Lung microvascular endothelial cell (primary cell): ENCODE data around the gene MARCO. TPM values are rescaled to one million over a fixed set of nuclear protein-coding genes. Genes with fewer than 3 reads are reported as not detected.
"Not testable (repeated sequence)": the region's sequence is repeated elsewhere in the genome, so short reads cannot be mapped to it uniquely, and the experiment has no call there.

Experiments used
- DNase-seq, 2 donors: peaks; one replicate each; pipeline versions ENCODE4 v3.0.0 to v3.0.0-alpha.2; 2010; ENCODE audit warnings: low read depth in 2 of 2
- total RNA-seq: library from RNA; depleted of rRNA; stranded (reverse); fragments of >200 nt; gene quantifications from 2 replicates; pipeline ENCODE4 v1.2.1, GENCODE V29; 2014

MARCO gene
- total RNA-seq, 1 donor from 2014 or later: not detected

DNA sequence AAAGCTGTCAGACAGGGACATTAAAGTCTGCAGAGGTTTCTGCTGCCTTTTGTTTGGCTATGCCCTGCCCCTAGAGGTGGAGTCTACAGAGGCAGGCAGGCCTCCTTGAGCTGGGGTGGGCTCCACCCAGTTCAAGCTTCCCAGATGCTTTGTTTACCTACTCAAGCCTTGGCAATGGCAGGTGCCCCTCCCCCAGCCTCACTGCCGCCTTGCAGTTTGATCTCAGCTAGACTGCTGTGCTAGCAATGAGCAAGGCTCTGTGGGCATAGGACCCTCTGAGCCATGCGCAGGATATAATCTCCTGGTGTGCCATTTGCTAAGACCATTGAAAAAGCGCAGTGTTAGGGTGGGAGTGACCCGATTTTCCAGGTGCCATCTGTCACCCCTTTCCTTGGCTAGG lies 61.9 kb downstream of the MARCO start:
- DNase-seq: not testable (repeated sequence)

DNA sequence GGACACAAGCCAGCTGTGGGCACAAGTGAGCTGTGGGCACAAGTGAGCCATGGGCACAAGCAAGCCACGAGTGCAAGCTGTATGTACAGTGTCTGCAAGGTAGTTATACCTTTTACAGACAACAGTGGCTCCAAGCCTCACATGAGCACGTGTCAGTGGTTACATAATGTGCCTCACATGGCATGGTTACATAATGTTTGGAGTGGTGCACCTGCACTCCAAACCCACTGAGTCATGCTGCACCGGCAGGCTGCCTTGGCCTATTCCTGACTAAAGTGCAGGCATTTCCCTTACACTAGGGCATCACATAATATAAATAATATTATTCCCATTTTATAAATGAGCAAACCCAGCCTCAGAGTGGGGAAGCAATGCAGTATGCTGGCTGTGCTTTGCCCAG lies 62.6 kb downstream of the MARCO start:
- DNase-seq: no peak

DNA sequence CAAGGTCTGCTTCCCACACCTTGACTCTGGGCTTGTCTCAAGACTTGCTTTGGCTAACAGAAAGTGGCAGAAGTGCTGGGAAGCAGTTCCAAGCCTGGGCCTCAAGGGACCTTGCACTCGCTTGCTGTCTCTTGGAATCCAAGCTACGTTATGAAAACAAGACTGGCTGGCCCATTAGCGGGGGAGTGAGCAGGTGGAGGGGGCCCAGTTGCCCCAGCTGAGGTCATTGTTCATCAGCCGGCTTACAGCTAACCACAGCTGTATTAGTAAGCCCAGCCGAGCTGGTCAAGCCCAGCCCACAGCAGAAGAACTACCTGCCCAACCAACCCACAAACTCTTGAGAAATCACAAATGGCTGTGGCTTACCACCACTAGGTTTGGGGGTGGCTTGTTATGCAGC lies 63.1 kb downstream of the MARCO start:
- no peak for DNase-seq

- no peak for DNase-seq
These were observed 63.6 kb downstream of the MARCO start for GRCh38 chr2:119005555-119005954.

DNA sequence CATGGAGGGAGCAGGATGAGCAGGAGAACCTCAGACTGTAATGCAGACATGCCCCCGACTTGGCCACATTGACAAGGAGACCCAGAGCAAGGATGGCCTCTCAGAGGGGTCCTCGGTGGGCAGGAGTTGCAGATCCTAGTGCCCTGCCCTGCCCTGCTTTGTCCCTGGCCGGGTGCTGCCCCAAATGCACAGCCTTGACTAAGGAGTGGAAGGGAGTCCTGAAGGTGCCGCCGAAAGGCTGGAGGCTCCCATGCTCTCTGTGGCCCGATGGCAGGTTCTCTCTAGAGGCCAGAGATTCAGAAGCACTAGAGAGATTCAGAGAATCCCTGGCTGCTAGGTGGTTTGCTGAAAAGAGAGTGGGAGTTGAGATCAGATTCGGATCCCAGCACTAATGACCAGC lies 64.4 kb downstream of the MARCO start:
- DNase-seq: no peak

DNA sequence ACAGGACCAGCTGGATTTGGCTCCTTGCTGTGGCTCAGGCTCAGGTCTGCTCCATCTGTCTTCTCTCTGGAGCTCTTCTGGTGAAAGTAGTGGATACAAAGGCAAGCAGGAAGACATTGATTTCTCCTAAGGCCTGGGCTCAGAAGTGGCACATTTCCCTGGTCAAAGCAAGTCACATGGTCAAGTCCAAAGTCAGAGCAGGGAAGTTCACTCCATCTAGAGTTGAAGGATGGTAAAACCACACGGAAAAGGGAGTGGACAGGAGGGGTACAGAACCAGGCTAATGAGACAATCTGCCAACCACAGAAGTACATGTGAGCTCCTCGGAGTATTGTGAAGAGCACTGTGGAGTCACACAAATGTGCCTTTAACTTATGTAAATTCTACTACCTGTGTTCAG lies 66.1 kb downstream of the MARCO start:
- no peak for DNase-seq

- DNase-seq: no peak
These were observed 67.1 kb downstream of the MARCO start for GRCh38 chr2:119009110-119009509.

DNA sequence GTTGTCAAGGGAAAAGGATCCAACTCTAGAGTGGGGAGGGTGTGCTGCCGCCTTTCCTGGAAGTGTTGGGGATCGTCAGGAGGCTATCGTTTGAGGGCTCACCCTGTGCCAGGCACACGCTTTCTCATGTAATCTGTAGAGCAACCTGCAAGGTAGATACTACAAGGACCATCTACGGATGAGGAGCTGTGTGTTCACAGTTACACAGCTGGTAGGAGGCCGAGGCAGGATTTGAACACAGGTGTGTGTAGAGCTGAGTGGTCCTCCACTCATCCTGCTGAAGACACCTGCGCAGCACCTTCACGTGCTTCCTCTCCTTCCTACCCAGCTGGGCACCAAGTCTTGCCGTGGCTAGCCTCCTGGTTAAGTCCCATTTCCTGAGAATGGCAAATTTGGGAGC lies 68.3 kb downstream of the MARCO start:
- no peak for DNase-seq

GRCh38 chr2:119011162-119011909 lies 69.3 kb downstream of the MARCO start:
- DNase-seq: peak; percentile 49 to 61

GRCh38 chr2:119011910-119012209 lies 69.9 kb downstream of the MARCO start:
- DNase-seq: no peak

- DNase-seq: no peak
These were observed 70.6 kb downstream of the MARCO start for GRCh38 chr2:119012345-119013301.

GRCh38 chr2:119013671-119014070 lies 71.7 kb downstream of the MARCO start:
- no peak for DNase-seq

DNA sequence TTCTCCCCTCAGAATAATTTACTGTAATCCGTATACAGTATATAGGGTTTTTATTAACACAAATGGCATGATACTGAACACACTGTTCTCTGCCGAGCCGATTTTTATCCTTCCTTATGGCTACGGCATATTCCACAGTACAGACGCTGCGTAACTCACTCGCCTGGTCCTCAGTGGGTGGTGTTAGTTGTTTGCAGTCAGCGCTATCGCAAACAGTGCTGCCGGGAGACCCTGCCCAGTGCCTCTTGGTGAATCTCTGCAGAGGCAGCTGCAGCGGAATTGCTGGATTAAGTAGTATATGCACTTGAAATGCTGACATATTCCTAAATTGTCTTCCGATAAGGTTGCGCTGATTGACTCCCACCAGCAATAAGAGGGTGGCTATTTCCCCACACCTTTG lies 73.9 kb downstream of the MARCO start:
- no peak for DNase-seq

DNA sequence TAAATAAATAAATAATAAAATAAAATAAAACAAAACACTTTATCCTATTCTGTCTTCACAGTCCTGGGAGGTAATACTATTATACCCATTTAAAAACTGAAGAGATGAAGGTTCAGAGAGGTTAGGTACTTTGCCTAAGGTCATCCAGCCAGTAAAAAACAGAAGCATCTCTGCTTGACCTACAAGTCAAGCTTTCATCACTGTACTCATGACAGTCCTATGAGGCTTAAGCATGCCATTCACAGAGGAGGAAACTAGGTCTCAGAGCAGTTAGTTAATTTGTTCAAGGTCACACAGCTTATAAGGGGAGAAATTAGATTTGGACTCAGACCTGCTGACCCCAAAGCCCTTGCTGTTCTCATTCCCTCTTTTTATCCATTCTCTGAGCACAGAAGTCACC lies 77.5 kb downstream of the MARCO start:
- no peak for DNase-seq

DNA sequence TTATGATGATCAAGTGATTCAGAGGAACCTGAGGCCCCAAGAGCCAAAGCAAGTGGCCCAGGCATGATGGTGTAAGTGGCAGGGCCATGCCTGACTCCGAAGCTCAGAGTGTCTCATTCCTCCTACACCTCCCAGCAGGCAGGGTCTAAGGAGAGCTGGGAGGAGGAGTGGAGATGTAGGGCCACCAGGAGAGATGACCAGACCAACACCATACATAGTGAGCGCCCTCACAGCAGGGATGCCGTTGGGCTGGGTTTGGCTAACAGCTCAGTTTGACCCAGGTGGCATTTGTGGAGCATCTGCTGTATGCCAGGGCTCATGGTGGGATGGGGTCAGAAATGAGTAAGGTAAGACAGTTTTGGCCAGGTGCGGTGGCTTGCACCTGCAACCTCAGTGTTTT lies 80.7 kb downstream of the MARCO start:
- DNase-seq: no peak

DNA sequence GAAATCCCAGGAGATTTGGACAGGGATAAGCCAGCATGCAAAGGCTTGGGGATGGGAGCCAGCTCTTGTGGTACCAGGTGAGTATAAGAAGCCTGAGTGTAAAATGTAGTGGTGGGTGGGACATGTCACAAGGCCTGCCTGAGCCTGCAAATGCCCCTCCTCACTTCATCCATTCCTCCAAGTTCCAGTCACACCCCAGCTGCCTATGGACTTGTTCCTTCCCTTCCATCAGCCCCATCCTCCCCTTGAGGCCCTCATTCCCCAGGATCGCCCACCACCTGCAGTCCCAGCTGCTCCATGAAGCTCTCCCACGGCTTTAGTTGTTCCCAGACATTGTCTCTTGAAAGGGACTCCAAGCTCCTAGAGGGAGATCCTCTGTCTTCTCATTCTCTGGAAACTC lies 81.5 kb downstream of the MARCO start:
- no peak for DNase-seq

DNA sequence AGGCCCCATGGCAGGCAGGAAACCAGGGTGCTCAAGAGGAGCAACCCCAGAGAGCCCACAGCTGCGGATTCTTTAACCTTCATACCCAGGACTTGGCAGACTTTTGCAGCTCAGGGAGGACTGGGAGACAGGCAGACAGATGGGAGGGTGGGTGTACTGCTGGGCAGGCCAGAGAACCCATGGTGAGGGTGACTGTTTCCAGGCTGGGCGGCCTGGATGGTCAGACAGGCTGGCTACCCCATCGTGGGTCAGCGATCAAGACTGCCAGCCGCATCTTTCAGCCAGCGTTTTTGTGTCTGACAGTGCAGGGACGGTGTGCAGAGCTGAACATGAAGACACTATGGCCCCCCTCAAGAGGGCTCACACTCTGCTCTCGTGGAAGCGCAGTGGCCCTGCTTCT lies 82.2 kb downstream of the MARCO start:
- DNase-seq: no peak

- DNase-seq: no peak
These were observed 82.6 kb downstream of the MARCO start for GRCh38 chr2:119024568-119024967.

GRCh38 chr2:119025013-119025412 lies 83.0 kb downstream of the MARCO start:
- DNase-seq: no peak

DNA sequence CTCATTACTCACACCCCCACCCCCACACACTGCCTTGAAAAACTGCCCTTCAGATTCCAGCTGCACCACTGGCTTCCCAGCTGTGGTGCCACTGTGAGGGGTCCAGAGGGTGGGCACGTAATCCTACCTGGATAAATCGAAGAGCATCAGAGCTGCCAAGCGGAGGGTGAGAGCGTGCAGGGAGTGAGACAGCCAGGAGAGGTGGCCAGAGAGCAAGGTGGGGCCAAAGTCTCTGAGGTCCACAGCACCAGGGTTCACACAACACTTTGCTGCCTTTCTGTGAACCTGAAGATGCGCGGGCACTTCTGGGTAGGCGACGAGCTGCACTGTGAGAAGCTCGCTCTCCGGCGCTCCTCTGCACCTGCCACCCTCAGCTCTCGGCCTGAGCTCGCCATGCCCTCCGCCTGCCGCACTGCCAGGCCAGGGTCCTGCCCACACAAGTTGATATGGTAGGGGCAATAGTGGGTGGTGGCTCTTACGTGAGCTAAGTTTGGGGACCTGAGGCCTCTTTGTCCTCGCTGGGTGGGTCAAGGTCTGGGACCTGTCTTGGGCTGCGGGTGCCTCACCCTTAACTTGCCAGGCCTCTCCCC lies 83.9 kb downstream of the MARCO start:
- DNase-seq: no peak

DNA sequence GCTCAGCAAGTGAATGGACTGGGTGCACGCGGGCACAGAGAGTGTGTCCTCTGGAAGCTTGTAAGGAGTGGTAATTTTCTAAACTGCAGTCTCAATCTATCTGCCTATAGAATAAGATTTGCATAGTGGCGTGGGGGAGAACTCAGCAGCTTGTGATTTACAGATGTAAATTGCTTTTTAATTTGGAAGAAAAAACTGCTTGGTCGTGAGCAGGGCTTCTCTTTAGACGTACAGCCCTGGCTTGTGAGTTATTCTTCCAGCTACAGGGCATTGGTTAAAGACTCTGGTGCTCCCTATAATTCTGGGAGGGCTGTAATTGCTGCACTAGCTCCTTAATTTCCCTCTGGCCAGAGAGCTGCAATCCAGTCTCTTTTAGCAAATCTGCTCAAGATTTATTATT lies 84.9 kb downstream of the MARCO start:
- no peak for DNase-seq

- peak; percentile 36 to 46 for DNase-seq
These were observed 86.6 kb downstream of the MARCO start for GRCh38 chr2:119028327-119029174.
